Measurements from ENCODE around the gene VAV2.

- TF ChIP-seq EGR1 (IDR thresholded peaks at IDR 0.05) (no peak), EP300 (IDR thresholded peaks at IDR 0.05; ENCODE audit: borderline replicate concordance) (no peak)
- TF ChIP-seq, protein P1, sequence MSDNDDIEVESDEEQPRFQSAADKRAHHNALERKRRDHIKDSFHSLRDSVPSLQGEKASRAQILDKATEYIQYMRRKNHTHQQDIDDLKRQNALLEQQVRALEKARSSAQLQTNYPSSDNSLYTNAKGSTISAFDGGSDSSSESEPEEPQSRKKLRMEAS (IDR thresholded peaks at IDR 0.05): no peak
Measured at GRCh38 chr9:133928248-133928764, 63.8 kb downstream of the VAV2 start.
